AG04449 (cell line): ENCODE data around the gene RAB44.

Experiments used
- CTCF ChIA-PET: fragments of 350-600 bp; formaldehyde crosslinking; extraction: SDS; loops from one replicate; lab custom pipeline; 2021; ENCODE audit warnings: antibody characterized with exemption; lab: Yijun Ruan, JAX
- POLR2A ChIA-PET: fragments of 400-600, 350-600 bp; formaldehyde crosslinking; extraction: SDS; loops from one replicate; lab custom pipeline; 2020; ENCODE audit warnings: antibody characterized with exemption, inconsistent platforms; lab: Yijun Ruan, JAX
- DNase-seq: peaks from one replicate; pipeline ENCODE4 v3.0.0-alpha.2; 2010; ENCODE audit warnings: low read depth, low spot score
- H3K4me3 ChIP-seq: 2 replicates; pipeline ENCODE4 v1.5.1; 2011; ENCODE audit warnings: low read depth, mild to moderate bottlenecking, control low read depth, low read length
- TF ChIP-seq, protein P1 (sequence below): IDR thresholded peaks from one replicate; pipeline ENCODE4 v1.5.1; 2011; ENCODE audit warnings: mild to moderate bottlenecking, moderate library complexity, low read length, control low read depth, inconsistent platforms; ENCODE audit not compliant: insufficient read depth; ENCODE audit errors: missing control alignments

The RAB44 gene

DNA sequence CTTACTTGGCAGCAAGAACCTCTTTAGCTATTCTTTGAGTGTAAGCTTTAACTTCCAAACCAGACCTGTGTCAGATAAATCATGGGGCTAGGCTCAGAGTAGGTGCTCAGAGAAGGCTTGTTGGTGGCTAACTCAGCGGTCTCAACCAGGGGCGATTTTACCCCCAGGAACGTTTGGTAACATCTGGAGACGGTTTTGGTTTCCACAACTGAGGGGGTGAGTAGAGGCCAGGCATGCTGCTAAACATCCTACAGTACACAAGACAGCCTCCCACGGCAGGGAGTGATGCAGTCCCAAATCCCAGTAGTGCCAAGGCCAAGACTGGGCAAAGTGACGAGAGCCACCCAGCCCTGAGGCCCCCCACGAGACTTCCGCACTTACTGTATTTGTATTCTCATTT, 59.2 kb downstream of the RAB44 start:
- no peak overlapping the region for H3K4me3 ChIP-seq
- CTCF ChIA-PET = interaction anchor here (1.0 to 11.7 kb wide), 5 partner anchors 10 to 262 kb away, joined by 3 to 167 read pairs (median 39); no protein-coding TSS in a partner anchor
- POLR2A ChIA-PET = no interaction called here
- DNase-seq = no peak
- TF ChIP-seq, protein P1, sequence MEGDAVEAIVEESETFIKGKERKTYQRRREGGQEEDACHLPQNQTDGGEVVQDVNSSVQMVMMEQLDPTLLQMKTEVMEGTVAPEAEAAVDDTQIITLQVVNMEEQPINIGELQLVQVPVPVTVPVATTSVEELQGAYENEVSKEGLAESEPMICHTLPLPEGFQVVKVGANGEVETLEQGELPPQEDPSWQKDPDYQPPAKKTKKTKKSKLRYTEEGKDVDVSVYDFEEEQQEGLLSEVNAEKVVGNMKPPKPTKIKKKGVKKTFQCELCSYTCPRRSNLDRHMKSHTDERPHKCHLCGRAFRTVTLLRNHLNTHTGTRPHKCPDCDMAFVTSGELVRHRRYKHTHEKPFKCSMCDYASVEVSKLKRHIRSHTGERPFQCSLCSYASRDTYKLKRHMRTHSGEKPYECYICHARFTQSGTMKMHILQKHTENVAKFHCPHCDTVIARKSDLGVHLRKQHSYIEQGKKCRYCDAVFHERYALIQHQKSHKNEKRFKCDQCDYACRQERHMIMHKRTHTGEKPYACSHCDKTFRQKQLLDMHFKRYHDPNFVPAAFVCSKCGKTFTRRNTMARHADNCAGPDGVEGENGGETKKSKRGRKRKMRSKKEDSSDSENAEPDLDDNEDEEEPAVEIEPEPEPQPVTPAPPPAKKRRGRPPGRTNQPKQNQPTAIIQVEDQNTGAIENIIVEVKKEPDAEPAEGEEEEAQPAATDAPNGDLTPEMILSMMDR = no peak

DNA sequence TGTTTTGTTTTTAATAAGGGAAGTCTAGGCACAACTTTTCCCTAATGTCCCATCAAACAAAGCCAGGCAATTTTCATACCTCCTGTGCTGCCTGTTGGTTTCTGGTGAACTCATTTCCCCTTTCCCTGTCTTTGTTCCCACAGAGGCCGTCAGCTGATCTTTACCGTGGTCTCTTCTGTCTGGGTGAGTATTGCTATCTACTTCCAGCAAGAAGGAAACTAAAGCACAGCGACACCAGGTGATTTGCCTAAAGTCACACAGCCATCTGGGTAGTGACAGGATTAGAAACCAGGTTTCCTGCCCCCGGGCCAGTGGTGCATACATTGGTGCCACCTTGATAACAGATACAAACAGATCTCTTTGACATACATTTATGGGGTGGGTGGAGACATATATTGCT, 59.6 kb downstream of the RAB44 start:
- POLR2A ChIA-PET = no interaction called here
- CTCF ChIA-PET = interaction anchor here (1.1 to 11.7 kb wide), 8 partner anchors 9 to 261 kb away, joined by 3 to 167 read pairs (median 57); no protein-coding TSS in a partner anchor
- TF ChIP-seq, protein P1 = no peak
- H3K4me3 ChIP-seq = no peak overlapping the region
- DNase-seq = no peak

DNA sequence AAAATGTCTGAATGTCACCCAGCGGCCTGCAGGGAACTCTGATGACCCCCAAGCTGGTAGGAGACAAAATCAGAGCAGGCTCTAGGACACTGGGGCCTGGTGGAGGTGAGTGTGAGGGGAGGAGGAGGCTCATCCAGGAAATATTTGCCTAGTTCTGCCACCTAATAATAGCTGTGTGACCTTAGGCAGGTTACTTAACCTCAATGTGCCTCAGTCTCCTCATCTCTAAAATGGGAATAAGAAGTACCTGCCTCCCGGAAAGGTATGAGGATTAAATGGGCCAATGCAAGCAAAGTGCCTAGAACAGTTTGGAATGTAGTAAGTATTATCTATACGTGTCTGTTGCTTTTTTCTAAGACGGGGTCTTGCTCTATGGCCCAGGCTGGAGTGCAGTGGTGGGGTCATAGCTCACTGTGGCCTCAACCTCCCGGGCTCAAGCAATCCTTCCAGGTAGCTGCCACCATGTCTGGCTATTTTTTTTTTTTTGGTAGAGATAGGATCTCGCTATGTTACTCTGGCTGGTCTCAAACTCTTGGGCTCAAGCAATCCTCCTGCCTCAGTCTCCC, 60.4 kb downstream of the RAB44 start:
- ChIA-PET CTCF (interaction anchor here (0.6 to 19.6 kb wide), 35 partner anchors 7 to 399 kb away, joined by 3 to 521 read pairs (median 7); partner anchors contain the start of genes C6orf89 and RAB44), POLR2A (no interaction called here)
- H3K4me3 ChIP-seq = no peak overlapping the region
- DNase-seq = no peak
- TF ChIP-seq, protein P1 = no peak

DNA sequence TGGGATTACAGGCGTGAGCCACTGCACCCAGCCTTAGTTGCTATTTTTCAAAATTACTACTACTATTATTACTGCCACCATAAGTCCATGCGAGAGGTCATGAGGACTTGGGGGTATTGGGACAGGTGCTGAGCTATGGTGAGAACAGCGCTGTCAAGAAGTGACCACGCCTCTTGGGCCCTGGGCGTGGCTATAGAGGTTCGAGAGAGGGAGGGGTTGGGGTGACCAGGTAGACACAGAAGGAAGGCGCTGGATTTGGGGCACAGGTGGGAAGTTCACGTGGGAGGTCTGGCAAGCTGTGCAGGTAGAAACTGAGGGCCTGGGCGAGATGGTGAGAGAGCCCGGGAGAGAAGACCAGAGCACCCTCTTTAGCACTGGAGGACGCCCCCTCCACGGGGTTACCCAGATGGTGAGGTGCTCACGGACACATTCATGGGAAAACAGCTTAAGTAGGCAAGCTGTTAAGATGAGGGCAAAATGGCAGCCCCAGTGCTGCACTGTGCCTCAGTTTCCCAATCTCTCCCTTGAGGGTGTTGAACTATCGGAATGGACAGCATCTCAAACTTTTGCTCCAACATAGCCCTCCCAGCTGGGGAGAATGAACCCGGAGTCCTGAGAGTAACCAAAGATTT, 61.0 kb downstream of the RAB44 start:
- ChIA-PET CTCF (interaction anchor here (0.6 to 19.6 kb wide), 63 partner anchors 7 to 554 kb away, joined by 3 to 521 read pairs (median 5); partner anchors contain the start of genes C6orf89 and RAB44), POLR2A (interaction anchor here (1.0 to 1.5 kb wide), 3 partner anchors 69 to 160 kb away, joined by 3 to 7 read pairs (median 6); no protein-coding TSS in a partner anchor)
- TF ChIP-seq, protein P1 = no peak
- no peak overlapping the region for H3K4me3 ChIP-seq
- DNase-seq = no peak

DNA sequence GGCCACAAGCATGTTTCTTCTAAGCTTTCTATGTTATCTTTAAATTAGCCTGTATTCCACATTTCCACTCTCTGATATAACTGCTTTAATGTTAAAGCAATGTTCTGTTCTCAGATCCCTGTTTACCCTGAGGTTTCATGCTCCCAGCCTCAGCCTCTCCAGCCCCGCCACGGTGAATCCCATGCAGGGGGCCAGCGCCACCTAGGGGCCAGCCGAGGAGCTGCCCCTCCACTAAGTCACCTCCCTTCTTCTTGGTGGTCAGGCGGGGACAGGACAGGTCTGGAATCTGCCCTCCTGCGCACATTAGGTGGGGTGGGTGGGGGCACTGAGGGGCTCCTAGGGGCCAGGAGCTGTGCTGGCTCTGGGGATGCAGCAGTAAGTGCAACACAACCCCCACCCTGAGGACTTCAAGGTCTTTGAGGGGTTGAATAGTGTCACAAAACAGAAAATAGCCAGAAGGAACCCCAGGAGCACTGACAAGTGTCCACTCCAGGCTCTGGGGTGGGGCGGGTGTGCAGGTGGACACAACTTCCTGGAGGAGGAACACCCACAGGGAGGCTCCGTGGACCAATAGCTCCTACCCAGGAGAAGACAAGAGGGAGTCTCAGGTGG, 61.6 kb downstream of the RAB44 start:
- TF ChIP-seq, protein P1 = peak; percentile 99
- DNase-seq = no peak
- POLR2A ChIA-PET = interaction anchor here (0.5 to 1.5 kb wide), 4 partner anchors 69 to 161 kb away, joined by 3 to 7 read pairs (median 4); no protein-coding TSS in a partner anchor
- CTCF ChIA-PET = interaction anchor here (0.5 to 19.6 kb wide), 77 partner anchors 8 to 553 kb away, joined by 3 to 521 read pairs (median 4); partner anchors contain the start of genes C6orf89 and RAB44
- H3K4me3 ChIP-seq = no peak overlapping the region
